CD4-positive, alpha-beta T cell treated with Interferon gamma for 1 hour (primary cell): ENCODE measurements around the gene ACVR2B.

ENCODE experiments used
- DNase-seq: peaks from one replicate; pipeline ENCODE4 v3.0.0-alpha.2; 2020

Gene ACVR2B

DNA sequence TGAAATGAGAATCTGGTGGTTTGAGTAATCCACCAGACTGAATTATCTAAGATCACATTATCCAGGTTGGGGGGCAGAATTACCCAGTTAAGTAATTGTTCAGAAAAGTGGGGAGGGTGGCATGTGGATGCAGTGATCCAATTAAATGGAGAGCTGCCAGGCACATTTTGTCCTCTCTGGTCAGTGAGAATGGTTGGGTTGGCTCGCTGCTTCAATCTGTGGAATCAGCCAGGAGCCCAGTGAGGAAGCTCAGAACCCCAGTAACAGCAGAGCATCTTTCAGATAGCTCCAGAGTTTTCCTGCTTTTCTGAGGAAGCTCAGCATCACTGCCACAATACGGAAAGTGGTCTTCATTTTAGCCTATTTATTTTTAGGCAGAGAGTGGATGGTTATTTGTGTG, 36.1 kb downstream of the ACVR2B start:
- DNase-seq = no peak

DNA sequence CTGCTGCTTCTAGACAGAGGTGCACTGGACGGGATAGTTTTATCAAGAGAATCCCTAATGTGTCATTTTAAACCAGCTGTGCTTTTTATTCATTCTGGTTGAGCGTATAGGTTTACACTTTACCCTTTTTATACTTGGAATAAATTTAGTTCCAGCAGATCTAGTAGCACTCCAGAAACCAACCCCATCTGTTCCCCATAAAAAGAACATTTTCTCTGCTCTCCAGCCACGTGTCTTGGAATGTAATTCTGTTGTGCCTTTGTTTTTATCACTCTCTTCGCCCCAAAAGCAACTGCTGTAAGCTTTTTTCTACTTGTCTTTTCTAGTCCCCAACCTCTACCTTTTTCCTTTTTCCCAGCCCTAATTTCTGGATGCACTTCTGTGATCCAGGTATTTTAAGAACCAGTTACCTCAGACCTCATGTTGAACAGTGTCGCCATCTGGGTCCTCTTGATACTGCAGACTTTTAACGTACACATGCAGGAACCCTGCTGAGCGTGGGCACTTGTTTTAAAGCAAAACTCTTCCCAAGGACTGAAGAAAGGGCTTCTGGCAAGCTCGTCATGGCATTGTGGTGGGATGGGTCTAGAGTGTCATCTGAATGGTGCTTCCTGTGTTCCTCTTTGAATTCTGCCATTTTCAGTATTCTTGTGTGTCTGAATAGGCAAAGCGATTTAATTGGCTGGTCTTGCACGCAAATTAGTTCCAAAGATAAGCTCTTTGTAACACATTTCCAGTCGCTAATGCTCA, 36.8 kb downstream of the ACVR2B start:
- DNase-seq = no peak

DNA sequence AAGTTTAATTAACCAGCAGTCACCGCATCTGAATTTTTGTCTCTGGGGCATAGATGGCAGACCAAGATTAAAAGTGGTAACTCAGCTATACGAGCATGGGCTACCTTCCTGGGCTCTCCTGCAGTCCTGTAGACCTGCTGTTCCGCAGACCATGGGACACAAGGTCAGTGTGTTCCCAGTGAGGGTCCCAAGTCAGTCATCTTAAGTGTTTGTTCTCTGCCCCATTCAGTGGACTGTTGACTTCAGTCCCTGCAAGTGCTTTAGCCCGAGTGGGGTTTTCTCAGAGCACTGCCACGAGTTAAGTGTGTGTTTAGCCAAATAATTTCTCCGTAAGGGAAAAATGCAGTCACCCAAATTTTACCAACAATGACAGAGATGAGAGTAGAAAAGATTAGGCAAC, 37.5 kb downstream of the ACVR2B start:
- no peak for DNase-seq

DNA sequence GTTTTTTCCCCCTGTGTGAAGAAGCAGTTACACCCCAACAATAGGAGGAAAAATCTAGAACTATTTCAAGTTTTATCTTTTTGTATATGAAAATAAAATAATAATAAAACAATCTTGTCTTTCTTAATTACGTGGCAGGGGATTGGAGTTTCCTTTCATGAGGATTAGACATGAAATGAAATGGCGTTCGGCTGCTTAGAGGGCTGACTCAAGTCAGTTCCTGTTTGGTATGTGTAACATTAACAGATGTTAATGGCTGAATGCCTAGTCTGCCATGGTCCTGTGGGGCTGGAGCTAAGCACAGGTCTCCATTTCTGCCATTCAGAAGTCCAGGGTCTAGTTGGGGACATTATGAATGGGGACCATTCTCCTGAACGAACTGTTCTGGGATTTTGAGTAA, 39.3 kb downstream of the ACVR2B start:
- DNase-seq = no peak

DNA sequence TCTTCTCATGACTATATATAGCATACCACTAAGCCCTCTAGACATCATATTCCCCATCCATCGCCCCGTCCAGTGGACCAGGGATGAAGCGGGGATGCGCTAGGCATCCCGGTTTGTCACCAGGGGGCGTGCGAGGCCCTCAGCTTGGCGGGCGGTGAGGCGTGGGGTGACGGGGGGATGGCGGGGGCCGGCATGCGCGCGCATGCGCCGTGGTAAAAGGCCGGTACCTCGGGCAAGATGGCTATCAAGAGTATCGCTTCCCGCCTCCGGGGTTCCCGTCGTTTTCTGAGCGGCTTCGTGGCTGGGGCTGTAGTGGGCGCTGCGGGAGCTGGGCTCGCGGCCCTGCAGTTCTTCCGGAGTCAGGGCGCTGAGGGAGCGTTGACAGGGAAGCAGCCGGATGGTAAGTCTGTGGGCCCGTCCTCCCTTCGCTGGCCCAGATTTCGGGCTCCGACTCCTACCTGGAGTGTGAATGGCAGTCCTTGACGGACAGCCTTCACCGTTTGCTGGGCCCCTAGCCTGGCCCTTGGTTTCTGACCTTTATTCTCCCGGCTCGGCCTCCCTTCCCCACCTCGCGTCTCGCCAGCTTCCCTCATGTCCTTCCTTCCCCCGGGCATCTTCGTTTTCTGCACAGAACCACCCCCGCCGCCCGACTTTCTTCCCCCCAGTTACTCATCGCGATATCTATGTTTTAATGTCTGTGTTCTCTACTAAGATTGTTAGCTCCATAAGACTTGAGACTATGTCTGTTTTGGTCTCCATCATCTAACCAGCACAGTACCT, 42.6 kb downstream of the ACVR2B start, which contains the start of gene EXOG:
EXOG (plus strand) TSS at position 210 of the 780 bp plus-strand sequence; CDS start at position 238, 28 bp downstream.
- DNase-seq = peak; percentile 94

DNA sequence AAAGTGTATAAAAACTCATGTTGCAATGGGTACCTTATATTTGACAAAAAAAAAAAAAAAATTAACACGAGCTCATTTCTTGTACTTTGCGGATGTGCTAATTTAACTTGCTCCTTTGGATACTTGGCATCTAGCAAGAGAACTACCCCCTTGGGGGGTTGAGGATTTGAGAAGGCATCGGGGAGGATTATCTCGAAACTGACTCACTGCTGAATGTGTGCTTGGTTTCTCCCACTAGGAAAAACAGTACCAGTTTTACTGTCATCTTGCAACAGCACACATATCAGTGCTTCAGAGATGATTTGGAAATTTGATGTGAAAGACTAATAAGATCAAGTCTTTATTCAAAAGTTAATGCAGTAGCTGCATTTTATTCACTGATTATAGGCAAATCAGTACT, 43.3 kb downstream of the ACVR2B start:
- no peak for DNase-seq

DNA sequence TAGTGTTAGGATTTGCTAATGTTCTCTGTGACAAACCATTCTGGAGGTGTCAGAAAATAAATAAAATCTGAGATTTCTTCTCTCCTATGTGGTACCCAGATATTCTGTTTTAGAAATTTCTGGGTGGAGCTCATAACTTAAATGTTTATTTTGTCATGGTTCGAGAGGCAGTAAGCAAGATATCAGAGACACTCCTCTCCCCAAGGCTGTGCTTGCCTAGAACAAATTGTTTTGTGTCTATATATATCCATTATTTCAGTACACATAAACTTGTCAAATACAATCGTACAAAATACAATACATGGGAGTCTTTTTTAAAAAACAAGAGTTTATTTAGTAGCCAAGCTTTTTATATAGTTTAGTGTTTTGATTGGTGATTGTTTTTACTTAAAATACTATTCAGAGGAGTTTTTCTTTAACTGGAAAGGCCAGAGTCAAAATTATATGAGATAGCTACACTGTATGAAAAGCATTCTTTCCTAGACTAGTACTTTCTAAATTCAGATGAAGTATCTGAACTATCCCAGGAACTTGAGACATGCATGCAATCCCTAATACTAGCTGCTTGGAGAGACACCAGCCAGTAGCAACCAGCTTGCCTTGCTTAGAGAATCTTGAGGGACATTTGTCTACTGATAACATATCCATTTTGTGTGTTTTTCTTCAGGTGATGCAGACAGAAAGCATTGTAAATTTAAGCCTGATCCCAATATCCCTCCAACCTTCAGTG, 47.2 kb downstream of the ACVR2B start:
- no peak for DNase-seq

DNA sequence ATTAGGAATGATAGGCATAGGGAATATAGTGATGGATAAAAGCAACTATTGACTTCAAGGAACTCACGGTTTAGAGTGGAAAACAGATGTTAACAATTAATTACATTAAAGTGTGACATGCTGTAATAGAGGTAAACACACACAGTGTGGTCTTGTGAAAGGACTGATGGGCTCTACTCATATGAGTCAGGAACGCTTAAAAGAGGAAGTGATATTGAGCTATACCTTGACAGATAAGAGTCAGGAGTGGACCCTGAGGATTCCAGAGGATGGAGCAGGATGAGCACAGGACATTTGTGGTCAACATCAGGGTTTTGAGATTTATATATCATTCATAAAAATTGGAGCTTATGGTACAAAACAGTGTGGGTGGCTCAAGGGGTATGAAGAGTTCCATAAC, 53.4 kb downstream of the ACVR2B start:
- no peak for DNase-seq

DNA sequence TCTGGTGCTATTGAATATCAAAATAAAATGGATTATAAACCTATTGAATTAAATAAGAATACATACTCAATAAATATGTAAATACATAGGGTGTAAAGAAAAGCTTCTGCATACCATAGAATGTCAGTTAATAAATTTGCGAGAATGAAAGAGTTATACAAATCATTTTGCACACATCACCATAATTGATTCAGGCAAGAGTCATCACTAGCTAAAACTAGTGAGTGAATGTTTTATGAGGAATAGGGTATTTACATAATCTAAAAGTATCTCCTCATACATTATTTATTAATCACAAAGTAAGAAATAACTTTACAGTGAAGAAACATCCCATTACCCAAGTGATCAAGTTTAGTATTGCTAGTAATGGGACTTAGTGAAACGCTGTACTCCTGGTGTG, 56.0 kb downstream of the ACVR2B start:
- DNase-seq = no peak

DNA sequence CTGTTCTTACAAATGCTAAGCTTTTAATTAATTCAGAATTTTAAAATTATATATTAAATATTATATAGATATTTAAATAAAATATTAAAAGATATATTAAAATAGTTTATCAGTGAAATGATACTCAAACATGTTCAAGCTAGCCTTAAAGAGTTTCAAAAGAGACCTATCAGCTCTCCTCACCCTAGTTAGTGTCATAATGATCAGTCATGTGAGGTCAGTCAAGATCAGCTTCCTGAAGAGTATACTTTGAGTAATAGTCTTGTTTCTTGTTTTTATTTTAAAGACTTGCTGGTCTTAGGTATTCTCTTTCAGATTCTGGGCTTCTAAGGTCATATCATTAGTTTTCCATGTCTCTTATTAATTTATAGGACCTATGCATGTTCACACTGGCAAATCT, 56.9 kb downstream of the ACVR2B start:
- no peak for DNase-seq

DNA sequence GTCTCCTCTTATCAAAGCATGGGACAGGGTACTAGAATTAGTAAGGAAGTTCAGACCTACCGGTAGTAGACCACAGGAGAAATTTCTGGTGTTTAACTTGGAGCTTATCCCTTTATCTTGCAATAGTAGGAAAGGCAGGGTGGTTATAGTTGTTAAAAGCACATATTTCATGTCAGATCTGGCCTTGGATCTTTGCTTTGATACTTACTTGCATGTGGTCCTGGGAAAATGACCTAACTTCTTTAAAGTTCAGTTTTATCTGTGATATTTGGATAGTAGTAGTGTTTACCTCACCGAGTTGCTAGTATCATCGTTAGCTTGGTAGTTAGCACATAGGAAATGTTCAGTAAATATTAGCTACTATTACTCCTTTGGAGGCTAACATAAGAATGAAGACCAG, 57.9 kb downstream of the ACVR2B start:
- DNase-seq = no peak

DNA sequence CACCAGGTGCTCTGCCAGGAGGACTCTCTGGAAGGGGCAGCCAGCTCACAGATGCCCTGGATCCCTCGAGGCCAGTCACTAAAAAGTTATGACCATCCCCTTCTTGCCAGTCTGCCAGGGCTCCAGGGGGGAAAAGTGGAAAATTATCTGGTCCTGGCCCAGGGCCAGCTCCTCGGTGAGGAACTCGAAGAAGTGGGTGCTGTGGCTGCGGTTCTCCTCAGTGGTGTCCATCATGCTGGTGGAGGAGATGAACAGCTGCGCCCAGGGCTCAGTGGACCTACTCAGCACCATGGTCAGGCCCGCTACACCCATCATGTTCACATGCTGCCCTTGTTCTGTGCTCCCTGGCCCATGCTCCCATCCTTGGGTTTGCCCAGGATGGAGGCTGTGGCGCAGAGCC, 61.7 kb downstream of the ACVR2B start:
- no peak for DNase-seq

DNA sequence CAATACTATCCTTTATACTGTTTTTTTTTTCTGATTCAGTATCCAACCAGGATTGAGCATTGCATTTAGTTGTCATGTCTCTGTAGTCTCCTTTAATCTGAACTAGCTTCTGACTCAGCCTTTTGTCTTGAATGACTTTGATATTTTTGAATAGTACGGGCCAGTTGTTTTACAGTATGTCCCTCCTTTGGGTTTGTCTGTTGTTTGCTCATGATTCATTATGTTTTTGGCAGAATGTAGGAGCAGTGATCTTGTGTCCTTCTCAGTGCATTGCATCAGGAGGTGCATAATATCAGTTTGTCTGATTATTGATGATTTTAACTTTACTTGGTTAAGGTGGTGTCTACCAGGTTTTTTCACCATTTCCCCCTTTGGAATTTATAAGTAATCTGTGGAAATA, 63.0 kb downstream of the ACVR2B start:
- no peak for DNase-seq

DNA sequence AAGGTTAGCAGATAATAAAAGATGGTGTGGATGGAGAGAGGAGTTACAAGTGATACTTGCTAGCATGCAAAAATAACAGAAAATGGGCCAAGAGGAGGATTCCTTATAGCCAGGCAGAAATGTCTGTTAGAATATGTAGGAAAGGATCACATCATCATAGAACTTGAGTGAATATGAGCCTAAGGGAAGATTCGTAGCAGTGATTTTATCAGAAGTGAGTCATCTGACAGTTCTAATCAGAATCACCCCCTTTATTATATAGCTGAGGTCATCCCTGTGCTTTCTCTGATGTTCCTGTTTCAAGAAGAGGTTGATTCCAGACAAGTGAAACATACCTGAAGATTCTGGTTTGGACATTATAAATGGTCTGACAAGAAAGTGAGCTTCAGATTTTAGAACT, 65.3 kb downstream of the ACVR2B start:
- DNase-seq = no peak

DNA sequence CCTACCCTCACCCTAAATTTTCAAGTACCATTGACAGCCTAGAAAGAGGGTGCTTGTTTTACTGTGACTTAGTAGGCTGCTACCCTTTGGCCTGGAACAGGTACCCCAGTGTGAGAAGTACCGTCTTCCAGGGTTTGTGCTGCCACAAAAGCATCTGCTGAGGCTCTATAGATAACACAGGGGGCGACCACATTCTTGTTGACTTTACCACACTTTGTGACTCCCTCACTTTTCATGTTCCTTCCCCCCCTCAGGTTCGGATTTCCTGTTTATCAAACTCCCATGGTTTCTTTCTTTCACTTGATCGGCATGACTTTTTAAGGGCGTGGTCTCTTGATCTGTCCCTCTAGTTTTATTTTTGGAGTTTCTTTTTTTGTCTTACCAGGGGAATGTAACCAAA, 66.0 kb downstream of the ACVR2B start:
- no peak for DNase-seq

DNA sequence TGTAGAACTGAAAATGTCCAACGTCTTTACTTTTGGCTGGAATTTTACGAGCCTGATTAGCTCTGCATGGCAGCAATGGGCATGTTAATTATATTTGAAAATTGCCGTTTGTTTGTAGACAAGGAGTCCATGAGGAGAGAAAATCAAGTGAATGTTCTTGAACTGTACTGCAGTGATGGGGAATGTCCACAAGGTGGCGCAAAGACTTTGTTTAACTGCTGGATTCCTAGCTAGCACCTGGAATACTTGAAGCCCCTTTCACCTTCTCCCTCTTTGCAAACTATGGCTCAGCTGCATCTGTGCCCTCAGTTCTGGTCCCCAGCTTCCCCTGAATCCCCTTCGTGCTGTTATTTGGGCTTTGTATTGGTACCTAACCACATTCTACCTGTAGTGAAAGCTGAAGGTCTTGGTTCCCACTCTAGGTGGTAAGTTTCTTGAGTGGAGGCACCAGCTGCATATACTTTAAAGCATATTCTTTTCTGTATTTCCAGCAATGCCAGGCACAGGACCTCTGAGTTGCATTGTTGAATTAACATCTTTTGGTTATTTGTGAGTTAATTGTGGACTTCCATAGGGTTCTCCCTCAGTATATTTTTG, 67.8 kb downstream of the ACVR2B start:
- DNase-seq = peak; percentile 31

DNA sequence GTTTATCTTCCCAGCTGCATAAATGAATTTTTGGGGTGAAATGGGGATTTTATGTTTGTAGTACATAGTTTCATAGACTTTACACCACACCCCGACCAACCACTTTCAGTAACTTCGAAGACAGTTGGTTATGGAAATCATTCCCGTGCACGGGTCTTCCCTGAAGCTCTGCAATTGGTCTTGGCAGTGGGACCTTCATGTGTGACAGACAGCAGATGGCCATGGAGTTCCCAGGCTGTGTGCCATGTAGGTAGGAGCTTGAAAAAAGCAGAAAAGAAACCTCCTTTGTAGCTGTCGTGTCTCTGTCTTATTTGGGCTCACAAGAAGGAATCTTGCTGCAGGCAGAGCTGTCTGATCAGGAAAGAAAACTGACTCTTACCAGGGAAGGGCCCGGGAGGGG, 68.3 kb downstream of the ACVR2B start:
- DNase-seq = no peak

DNA sequence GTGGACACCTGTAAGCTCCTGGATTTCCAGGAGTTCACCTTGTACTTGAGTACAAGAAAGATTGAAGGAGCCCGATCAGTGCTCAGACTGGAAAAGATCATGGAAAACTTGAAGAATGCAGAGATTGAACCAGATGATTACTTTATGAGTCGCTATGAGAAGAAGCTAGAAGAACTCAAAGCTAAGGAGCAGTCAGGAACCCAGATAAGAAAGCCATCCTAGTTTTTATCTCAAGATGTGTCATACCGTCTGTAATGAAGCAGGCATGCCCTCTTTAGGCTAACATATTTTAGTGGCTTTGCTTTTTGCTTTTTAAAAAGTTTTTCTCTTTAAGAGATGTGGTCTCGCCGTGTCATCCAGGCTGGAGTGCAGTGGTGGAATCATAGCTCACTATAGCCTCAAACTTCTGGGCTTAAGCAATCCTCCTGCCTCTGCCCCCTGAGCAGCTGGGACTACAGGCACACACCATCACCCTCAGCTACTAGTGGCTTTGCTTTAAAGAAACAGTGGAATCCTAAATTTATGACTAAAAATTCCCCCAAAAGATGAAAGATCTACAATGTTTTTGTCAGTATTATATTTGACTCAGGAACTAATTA, 70.5 kb downstream of the ACVR2B start:
- no peak for DNase-seq

DNA sequence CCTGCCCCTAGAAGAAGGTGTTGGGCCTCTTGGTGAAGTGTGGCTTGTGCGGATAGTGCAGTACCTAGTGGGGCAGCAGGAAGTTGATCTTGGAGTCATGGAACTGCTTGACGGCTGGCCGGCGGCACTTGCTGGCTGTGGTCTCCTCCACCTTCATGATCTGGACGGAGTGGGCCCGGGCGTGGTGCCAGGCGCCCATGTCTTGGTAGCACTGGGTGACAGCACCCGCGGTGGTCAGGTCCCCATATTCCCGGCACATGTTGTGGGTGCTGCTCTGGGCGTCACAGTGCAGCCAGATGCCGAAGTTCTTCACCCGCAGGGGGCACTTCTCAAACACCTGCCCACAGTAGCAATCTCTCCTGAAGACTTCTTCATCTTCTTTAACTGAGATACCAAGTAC, 73.1 kb downstream of the ACVR2B start:
- DNase-seq = no peak

DNA sequence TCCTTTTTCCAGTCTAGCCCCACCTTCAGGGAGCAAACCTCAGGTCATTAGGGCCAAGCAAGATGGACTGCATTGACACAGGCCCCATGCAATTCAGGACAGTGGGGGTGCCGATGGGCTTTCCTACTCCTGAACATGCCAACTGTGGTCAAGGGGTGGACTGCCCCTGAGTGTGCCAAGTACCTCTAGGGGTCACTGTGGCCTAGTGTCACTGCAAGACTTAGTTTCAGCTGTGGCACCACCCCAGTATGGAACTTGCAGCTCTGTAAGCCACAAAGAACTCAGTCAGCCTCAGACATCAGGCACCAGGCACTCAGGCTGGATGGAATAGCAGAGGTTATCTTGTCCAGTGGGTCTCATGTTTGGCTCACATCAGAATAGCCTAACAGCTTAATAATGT, 74.8 kb downstream of the ACVR2B start:
- DNase-seq = no peak

DNA sequence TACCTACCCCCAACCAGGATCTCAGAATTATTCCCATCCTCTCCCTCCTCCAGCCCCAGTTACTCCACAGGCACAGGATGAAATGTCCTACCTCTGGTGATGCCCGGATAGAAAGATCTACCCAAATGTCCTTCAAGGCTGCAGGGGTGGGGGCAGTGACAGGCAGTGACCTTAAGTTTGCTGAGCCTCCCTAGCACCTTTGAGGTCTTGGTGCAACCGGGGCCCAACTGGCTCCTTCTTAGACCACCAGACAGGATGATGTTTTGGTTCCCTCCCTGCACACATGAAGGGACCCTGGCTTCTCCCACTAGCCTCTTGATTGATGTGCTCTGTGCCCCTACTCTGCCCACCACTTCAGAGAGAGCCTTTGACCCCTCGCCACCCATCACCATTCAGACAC, 78.8 kb downstream of the ACVR2B start:
- no peak for DNase-seq

DNA sequence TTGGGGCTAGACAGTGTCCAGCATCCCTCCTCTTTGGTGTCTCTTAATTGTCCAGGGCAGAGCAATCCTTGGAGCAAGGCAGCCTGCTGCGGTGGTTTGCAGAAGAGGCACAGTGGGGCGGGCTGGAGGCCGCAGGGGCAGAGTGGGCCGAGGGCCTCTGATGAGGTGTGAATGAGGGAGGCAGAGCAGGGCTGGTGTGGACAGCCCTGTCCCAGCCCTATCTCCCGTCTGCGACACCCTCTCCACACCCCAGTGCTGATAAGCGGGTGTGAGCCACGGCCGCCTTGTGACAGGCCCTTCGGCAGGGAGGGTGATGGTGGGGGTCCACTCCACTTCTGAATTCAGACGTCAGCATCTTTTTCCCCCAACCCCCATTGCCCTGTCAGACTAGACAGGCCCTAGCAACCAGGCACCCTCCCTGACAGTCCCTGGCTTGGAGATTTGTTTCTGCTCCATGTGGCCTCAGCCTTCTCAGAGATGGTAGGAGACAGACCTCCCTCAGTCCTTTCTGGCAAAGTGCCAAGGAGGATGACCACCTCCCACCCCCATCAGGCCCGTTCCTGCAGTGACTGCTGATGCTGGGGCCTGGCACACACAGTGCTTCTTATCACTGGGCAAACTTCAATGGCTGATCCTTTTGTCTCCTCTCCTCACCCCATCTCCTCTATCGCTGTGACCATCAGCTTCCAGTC, 79.7 kb downstream of the ACVR2B start:
- DNase-seq = no peak
